Tongue (tissue), 2 donors: Measurements from ENCODE around the gene SIMC1. TPM values are rescaled to one million over a fixed set of nuclear protein-coding genes. Genes with fewer than 3 reads are reported as not detected.

Source experiments
- DNase-seq: peaks from one replicate; pipeline ENCODE4 v3.0.0-alpha.2; 2015
- total RNA-seq: library from RNA; depleted of rRNA; stranded (reverse); fragments of >200 nt; gene quantifications from one replicate; pipeline ENCODE4 v1.2.3, GENCODE V29; 2014

The SIMC1 gene
- total RNA-seq, 1 donor from 2014 or later: 6.8 TPM

DNA sequence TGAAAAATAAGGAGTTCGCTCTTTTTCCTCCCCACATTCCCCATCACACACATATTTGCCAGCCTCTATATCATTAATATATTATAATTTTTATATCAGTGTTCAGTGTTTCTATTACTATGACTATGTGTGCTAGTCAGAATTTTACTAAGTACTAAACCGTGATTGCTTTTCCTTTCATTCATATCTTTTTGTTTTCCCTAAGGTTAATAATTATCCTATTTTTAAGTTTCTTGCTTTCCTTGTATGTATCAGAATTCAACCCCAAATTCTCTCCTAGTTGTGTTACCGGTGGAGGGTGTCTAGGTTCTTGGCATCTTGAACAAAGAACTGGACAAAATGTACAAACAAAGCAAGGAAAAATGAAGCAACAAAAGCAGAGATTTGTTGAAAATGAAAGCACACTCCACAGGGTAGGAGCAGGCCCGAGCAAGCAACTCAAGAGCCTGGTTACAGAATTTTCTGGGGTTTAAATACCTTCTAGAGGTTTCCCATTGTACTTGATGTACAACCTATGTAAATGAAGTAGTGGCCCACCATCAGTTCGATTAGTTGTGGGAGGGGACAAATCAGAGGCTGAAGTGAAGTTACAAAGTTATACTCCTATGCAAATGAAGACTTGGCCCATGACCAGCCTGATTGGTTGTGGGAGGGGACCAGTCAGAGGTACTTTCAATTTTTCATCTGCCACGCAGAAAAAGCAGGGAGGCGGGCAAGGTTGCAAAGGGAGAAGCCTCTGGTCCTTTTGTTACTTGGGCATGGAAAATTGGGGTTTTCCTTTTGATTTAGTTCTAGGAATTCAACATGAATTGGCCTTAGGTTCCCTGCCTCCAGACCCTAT is 79.5 kb downstream of the SIMC1 start:
- no peak for DNase-seq

DNA sequence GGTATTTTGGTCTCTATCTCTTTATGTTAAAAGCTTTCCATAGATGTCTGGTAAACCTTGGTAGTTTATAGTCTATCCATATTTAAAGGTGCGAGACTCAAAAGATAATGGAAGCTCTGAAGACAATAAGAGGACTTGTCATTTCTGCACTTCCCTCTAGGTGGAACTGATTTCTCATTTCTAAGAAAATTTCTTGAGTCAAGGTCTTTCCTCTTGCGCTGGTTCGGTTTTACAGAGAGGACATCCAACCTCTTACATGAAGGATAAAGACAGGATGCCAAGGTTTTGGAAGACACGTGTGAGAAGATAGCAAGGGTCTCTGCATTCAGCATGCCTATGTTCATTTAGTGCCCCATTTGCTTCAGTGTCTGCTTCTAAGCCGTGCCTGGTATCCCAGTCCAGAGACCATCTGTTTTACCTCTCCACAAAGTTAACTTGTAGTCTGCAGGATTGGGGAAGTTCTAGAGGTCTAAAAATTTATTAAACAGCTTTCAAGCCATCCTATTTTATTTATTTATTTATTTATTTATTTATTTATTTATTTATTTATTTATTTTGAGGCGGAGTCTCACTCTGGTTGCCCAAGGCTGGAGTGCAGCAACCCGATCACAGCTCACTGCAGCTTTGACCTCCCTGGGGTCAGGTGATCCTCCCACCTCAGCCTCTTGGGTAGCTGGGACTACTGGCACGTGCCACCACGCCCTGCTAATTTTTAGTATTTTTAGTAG is 81.8 kb downstream of the SIMC1 start:
- DNase-seq: no peak

DNA sequence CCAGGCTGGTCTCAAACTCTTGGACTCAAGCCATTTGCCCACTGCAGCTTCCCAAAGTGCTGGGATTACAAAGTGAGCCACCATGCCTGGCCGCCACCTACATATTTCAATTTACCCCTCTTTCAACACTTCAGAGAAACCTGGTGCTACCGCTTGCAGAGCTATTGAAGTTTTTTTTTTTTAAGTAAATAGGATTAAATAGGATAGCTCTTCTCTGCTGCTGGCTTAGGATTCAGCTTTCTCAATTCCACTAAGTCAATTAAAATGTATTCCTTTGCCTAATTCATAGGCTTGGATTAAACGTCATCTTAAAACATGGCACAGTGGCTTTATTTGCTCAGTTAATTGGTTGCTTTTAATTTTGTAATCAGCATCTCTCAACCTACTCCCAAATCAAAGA is 82.4 kb downstream of the SIMC1 start:
- DNase-seq: peak; percentile 19

DNA sequence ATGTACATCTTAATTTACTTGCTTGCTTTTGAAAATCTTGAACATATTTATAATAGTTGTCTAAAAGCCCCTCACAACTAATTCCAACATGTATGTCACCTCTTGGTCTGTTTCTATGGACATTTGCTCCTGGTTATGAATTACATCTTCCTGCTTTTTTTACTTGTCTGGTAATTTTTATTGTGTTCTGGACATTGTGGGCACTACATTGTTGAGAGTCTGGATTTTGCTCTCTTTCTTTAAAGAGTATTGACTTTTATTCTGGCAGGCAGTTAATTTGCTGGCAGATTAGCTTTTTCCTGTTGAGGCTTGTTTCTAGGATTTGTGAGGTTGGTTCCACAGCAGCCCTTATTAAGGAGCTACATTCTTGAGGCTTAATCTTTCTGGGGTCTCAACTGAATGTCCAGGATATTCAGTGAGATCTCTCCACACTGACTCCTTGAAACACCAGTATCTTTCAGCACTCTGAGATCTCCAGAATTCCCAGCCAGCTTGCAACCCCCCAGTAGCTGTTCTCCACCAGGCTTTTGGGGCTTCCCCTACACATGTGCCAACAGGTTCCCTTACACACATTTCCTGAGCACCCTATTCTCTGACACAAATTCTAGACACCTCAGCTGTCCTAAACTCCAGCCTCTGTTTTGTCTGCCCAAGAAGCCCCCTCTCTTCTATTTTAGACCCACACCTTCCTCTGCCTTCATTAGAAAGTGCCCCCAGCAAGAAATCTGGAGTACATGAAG is 96.0 kb downstream of the SIMC1 start:
- DNase-seq: no peak

DNA sequence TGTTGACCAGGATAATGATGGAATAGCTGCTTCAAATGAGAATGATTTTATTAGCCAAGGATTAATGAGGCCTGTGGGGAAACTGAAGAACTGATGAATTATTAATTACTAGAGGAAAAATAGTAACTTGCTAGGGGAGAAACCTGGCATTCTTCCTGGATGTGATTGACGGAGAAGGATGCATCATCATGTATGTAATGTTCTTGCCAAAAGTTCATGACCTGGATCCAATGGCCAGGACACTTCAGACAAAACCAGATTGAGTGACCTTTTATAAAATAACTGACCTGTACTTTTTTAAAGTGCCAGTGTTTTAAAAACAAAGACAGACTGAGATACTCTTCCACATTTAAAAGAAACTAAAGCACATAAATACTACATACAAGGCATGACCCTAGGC is 99.7 kb downstream of the SIMC1 start:
- no peak for DNase-seq

DNA sequence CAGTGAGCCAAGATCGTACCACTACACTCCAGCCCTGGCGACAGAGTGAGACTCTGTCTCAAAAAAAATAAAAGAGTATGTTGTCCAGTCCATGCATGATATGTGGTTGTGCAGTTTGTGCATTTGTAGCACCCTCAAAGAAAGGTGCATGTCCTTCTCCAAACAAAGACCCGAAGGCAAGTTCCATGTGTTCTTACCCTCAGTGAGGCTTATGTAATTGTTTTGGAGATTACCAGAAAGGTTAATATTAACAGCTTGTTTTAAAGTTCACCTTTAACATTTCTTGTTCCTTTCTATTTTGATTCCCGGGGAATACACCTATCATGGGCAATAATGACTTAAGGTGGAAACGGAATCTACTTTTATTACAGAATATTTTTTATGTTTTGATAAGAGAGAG is 101.1 kb downstream of the SIMC1 start:
- DNase-seq: no peak

DNA sequence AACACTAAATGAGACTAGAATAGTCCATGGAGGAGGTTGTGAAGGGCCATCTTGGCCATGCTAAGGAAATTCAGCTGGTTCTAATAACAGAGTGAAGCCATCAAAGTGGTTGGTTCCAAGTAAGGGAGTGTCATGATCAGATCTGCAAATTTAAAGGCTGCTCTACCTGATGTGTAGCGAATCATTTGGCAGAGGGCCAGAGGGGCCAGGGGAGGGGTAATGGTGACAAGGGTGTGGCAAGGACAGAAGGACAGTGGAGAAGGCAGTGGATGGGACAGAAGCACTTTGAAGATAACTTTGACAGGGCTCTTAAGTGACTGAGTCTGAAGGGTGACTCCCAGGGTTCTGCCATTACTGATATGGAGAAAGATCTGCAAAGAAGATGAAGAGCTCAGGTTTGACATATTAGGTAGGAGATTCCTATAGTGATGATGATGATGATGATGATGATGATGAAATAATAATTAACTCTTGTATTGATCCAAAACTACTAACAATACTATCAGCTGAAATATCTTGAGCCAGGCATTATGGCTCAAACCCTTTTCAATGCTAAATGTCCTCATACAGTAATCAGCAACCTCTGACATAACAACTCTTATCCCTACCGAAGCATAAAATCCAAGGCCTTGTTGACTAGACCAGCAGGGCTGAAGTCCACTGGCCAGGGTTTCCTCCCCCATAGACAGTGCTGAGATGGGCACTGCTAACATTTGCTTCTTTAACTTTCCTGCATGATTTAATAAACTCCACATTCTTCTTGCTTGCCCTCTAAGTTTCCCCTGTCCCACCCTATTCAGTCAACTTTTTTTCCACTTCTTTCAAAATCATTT is 103.3 kb downstream of the SIMC1 start:
- no peak for DNase-seq

DNA sequence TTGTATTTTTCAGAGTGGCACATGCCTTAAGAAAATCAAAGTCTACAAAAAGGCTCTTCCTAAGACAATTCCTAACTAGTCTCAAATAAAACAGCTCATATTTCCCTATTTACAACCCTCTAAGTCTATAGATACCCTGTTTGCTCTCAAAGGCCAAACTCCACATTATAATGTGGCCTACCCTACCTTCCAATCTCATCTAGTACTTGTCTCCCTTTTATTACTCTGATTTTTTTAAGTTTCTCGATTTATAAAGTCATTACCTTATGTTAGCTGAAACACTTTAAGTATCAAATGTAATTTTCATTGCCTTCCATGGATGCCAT is 103.9 kb downstream of the SIMC1 start:
- DNase-seq: no peak

DNA sequence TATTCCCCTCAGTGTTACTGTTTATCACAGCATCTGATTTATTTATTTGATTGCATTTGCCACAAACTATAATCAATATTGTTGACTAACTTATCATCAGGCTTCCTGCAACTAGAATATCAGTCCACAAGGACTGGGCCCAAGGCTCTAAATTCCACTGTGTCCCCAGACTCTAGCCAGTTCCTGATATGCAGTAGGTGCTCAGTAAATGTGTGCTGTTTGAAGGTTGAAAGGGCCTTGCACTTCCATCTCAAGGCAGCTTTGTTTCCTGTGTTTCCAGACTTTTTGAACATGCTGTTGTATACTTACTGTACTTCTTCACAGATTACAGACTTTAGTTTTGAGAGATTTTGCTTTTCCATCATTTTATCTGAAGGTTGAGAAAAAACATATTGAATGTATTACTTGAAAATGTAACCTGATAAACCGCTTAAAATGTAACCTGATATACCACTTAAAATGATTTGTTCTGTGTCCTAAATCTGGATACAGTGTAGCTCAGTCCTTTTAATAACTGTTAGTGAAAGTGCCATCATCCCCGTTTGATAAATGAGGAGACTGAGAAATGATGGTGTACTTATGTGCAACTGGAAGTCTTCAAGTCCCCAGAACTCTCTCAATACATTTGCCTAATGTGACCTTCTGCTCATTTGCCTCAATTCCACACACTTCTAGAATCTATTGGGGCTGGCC is 104.7 kb downstream of the SIMC1 start:
- no peak for DNase-seq

DNA sequence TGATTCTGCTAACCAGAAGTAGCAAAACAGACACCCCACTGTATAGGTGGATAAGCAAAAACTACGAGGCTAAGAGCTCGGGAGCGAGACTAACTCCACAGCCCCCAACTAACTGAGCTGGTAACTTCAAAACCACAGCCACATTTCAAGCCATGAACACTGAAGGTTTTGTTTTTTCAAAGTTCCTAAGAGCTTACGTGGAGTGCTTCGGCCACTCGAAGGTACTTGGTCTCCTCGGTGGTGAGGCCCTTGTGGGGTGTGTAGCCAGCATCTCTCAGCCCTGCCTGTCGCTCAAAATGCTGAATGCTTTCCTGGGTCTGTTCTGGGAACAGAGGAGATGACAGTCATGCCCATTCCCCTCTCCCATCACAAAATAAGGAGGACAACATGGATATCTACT is 112.2 kb downstream of the SIMC1 start:
- no peak for DNase-seq

DNA sequence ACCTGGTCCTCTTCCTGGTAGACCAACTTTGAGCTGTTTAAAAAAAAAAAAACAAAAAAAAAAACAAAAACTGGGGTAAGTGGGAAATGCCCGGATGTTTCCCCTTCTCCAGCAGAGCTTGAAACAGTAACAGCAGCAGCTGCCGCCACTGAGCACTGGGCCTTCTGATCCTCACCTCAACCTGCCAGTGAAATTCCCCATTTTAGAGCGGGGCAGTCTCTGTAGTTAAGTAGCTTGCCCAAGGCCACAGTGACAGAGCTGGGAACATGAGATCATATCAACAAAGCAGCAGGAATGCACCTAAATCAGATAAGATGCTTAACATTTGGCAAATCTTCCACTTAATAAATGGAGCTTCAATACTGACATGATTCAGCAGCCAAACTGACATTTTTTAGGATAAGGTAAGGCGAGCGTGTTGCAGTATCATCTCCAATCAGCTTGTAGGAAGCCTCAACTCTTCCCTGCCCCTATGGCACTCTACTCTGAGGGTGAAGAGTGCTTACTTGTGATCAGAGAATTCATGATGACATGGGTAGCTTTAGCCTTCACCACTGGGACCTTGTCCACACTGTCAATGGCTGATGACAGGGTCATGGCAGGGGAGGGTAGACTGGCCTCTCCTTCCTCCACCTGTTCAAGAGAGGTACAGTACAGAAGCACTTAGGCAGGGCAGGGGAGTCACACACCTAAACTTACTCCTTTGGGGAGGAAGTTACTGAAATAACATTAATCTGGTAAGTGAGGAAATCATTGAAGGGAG is 114.1 kb downstream of the SIMC1 start:
- DNase-seq: no peak

DNA sequence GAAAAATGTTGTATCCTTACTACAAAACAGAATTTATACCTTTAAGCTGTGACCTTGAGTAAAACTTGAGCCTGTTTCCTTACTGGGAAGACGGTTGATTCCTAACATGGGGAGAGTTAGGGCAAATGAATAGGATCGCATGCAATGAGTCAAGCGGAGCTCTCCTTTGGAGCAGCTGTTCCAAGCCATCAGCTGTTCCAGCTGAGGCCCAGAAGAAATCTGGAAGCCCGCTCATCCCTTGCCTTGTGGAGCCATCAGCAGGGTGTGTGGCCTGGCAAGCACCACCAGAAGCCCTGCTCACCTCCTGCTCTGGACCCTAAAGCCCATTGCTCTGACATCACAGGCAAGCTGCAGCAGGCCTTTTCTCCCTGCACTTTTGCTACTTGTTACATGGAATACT is 115.3 kb downstream of the SIMC1 start:
- DNase-seq: peak; percentile 83

DNA sequence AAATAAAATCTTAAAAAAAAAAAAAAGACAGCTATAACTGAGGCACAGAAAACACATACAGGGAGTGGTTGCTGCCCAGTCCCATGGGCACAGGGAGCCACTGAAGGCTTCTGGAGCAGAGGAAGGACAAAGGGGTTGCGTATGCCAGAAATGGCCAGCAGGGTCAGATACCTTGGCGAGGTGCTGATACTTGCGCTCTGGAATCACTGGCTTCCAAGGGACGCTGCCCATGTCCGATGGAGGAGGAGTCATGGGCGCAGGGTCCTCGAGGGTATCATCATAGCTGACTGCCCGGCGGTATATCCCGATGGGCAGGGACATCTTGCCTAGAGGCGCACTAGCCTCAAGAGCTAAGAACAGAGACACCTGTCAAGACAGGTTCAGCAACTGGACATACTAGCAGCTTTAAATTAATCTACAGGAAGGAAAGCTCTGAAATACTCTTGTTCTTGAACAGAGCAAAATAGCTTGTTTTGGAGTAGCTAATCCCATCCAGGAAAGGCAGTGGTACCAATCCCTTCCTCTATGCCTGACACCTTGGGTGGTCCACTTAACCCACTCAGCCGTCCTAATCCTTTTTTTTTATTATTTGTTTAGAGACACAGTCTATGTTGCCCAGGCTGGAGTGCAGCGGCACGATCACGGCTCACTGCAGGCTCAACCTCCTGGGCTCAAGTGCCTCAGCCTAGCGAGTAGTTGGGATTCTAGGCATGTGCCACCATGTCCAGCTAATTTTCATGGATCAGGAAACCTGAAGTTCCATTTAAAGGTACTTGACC is 117.4 kb downstream of the SIMC1 start:
- DNase-seq: no peak

DNA sequence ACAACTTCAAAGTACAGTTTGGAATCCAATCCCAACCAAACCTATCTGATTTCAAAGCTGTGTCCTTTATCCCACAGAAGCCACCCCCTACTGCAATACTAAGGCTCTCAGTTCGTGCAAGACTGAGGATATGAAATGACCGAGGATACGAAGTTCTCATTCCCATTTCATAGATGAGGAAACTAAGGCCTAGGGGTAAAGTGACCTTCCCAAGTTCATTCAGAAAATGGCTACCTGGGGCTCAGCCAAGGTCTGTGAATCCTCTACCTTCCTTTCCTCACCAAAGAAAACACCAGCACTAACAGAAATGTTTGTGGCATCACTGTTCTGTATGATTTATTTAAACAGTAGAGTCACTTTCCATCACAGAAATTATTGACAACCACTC is 117.9 kb downstream of the SIMC1 start:
- no peak for DNase-seq

DNA sequence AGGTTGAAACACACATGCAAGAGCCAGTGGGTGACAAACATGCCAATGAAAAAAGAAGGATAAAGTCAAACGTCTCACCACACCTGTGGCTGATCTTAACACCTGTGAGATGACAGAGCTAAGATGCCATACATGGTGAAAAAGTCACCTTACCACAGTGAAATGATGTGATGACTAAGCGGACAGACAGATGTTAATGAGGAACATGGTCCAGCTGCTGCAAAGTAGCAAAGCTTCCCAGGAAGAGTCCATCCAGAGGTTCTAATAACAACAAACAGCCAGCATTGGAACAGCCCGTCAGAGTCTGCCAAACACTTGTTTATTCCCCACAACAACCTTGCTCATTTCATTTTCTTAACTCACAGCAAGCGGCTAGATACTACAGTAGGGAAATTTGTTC is 121.4 kb downstream of the SIMC1 start:
- DNase-seq: no peak

DNA sequence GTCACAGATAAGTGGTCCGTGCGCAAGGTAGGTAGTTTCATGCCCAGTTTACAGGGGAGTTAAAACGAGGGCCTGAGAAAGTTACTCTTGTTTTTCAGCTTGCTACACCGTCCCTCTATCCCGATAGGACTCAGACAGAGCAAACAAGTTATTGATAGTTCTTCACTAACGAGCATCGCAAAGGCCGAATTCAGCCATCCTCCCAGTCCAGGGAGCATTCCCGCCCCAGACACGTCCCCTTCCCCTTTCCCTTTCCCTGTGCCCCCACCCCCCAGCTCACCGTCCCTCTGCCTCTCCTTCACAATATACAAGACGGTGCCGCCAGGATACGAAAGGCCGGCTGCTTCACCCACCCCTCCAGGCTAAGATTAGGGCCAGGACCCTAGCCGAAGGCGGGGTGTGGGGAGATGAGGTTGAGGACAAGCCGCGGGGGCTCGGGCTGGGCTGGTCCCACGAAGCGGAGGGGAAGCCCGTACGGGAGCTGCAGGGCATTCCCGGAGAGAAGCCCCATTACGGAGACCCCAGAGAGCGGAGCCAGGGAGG is 122.7 kb downstream of the SIMC1 start:
- DNase-seq: no peak

DNA sequence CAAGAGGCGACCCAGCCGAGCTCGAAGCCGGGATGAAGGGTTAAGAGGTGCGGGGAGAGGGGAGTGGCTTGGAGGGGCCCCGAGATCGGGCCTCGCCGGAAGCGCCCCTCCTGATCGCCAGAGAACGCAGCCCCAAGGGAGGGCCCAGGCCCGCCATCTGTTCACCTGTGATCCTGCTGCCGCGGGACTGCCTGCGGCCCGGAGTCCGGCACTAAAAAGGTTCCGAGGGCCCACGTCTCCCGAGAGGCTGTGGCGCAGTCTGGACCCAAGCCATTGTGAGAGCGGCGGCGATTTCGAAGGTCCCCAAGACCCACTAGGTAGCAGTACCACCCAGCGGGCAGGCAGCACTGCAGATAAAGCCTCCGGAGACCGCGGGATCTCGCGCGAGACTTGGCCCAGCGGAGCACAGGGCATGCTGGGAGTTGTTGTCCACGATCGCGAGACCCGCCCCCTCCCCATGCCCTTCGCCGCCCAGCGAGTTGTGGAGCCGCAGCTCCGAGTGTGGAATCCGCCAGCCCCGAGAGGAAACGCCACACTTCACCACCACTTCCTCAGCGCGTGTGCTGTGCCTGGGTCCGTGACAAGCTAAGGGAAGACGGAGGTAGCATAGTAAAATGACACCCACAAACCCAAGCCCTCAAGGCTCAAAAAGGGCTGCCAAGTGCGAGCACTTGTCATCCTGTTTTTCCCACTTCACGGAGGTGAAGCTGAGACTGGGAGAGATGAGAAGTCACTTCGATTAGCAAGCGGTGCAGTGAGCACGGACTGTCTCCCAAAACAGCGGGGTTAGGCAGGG is 123.4 kb downstream of the SIMC1 start, which contains the start of gene KIAA1191:
TSS of gene KIAA1191 (minus strand) at position 328 of the 796 bp plus-strand sequence. CDS start 2,256 bp downstream, outside the sequence.
- DNase-seq: peak; percentile 95

DNA sequence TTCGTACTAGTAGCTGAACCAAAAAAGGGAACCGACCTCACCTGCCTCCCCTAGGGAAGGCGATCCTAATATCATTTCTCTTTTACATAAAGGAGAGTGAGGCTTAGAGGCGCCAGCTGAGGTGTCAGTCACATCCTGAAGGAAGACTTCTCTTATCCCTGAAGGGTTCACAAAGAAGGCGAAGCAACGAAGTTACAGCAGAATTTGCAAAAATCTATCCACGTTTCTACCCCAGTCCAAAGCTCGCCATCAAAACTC is 123.9 kb downstream of the SIMC1 start:
- no peak for DNase-seq

DNA sequence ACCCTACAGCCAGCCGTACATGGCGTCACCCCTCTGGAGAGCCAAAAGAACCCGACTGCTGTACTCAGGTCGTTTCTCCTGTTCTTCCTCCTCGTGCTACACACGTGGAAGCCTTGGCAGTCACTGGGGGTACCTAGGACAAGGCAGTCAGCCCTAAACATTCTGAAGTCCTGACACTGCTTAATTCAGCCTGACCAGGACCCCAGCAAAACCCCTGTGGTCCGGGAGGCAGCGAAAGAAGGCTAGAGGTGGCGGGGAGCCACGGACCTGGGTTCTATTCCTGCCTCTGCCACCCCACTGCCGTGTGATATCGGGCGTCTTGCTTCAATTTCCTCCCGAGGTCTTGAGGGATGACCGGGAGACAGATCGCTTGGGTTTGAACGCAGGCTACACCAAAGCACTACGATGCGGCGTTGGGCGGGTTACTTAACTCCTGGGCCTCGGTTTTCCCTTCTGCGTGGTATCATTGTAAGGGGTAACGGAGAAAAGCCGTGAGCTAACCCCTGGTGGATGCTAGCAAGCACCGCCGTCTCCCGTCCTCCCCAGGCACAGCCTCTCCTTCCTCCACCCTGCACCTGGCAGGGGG is 126.6 kb downstream of the SIMC1 start:
- DNase-seq: no peak
